Right kidney (tissue), 1 donor: Measurements from ENCODE around the gene SPEG.

Experiments
- DNase-seq: peaks from one replicate; pipeline ENCODE4 v3.0.0-alpha.2; 2016

The SPEG gene

GRCh38 chr2:219477815-219478214, 43.2 kb downstream of the SPEG start:
- no peak for DNase-seq

- no peak for DNase-seq
These were observed 44.3 kb downstream of the SPEG start for GRCh38 chr2:219478916-219479315.

- DNase-seq = no peak
These were observed 45.4 kb downstream of the SPEG start for GRCh38 chr2:219480004-219480403.

- DNase-seq = no peak
These were observed 48.2 kb downstream of the SPEG start for GRCh38 chr2:219482674-219483405.

GRCh38 chr2:219483451-219484342, 49.1 kb downstream of the SPEG start:
- DNase-seq = no peak

- DNase-seq = peak; percentile 70
These were observed 49.9 kb downstream of the SPEG start for GRCh38 chr2:219484343-219485200.

GRCh38 chr2:219485201-219485580, 50.5 kb downstream of the SPEG start:
- DNase-seq = no peak

GRCh38 chr2:219486380-219486959, 51.8 kb downstream of the SPEG start:
- no peak for DNase-seq

- DNase-seq = no peak
These were observed 53.7 kb downstream of the SPEG start for GRCh38 chr2:219488149-219488843.

- DNase-seq = no peak
These were observed 54.2 kb downstream of the SPEG start for GRCh38 chr2:219488844-219489194.

GRCh38 chr2:219489315-219489714, 54.7 kb downstream of the SPEG start:
- no peak for DNase-seq

GRCh38 chr2:219490186-219490585, 55.5 kb downstream of the SPEG start:
- no peak for DNase-seq

GRCh38 chr2:219490600-219491130, 56.0 kb downstream of the SPEG start:
- no peak for DNase-seq

GRCh38 chr2:219491278-219491963, 56.8 kb downstream of the SPEG start:
- DNase-seq = no peak

GRCh38 chr2:219492575-219492974, 57.9 kb downstream of the SPEG start:
- no peak for DNase-seq

- DNase-seq = no peak
These were observed 58.4 kb downstream of the SPEG start for GRCh38 chr2:219493086-219493485.

- no peak for DNase-seq
These were observed 60.4 kb downstream of the SPEG start for GRCh38 chr2:219494952-219495530.

GRCh38 chr2:219495531-219496122, 61.0 kb downstream of the SPEG start:
- DNase-seq = no peak

- no peak for DNase-seq
These were observed 61.7 kb downstream of the SPEG start for GRCh38 chr2:219496247-219496824.
